GM23248 (cell line): ENCODE data around the gene CELA2A. TPM values are rescaled to one million over a fixed set of nuclear protein-coding genes. Genes with fewer than 3 reads are reported as not detected.
"Not testable (repeated sequence)": the region's sequence is repeated elsewhere in the genome, so short reads cannot be mapped to it uniquely, and the experiment has no call there.

Experiments used
- DNase-seq: peaks from one replicate; pipeline ENCODE4 v3.0.0-alpha.2; 2015
- H2AFZ ChIP-seq: fragments of 200-600 bp; sonication (generic); 2 replicates; pipeline ENCODE4 v1.6.1; 2016; ENCODE audit warnings: antibody characterized with exemption
- H3F3A ChIP-seq: fragments of 200-600 bp; sonication (generic); 2 replicates; pipeline ENCODE4 v1.6.1; 2016; ENCODE audit warnings: mild to moderate bottlenecking, antibody characterized with exemption, mixed run types; ENCODE audit not compliant: insufficient read depth
- H3K27ac ChIP-seq: fragments of 200-600 bp; sonication (generic); 2 replicates; pipeline ENCODE4 v1.5.1; 2016; ENCODE audit warnings: mild to moderate bottlenecking
- H3K27me3 ChIP-seq: fragments of 200-600 bp; sonication (generic); replicated peaks from 2 replicates; pipeline ENCODE4 v1.6.1; 2016; ENCODE audit warnings: mild to moderate bottlenecking; ENCODE audit not compliant: insufficient read depth
- H3K36me3 ChIP-seq: fragments of 200-600 bp; sonication (generic); 2 replicates; pipeline ENCODE4 v1.6.1; 2016; ENCODE audit warnings: low read depth, mild to moderate bottlenecking
- H3K4me1 ChIP-seq: fragments of 200-600 bp; sonication (generic); 2 replicates; pipeline ENCODE4 v1.6.1; 2016; ENCODE audit warnings: mild to moderate bottlenecking; ENCODE audit not compliant: insufficient read depth
- H3K4me2 ChIP-seq: fragments of 200-600 bp; sonication (generic); one replicate; pipeline ENCODE4 v1.6.1; 2016; ENCODE audit warnings: mild to moderate bottlenecking; ENCODE audit not compliant: unreplicated experiment
- H3K4me3 ChIP-seq: fragments of 200-600 bp; sonication (generic); 2 replicates; pipeline ENCODE4 v1.5.1; 2016; ENCODE audit warnings: mild to moderate bottlenecking
- H3K79me2 ChIP-seq: fragments of 200-600 bp; sonication (generic); 2 replicates; pipeline ENCODE4 v1.6.1; 2016; ENCODE audit warnings: mild to moderate bottlenecking; ENCODE audit not compliant: insufficient read depth
- H3K9ac ChIP-seq: fragments of 200-600 bp; sonication (generic); 2 replicates; pipeline ENCODE4 v1.6.1; 2016; ENCODE audit warnings: mild to moderate bottlenecking
- H3K9me2 ChIP-seq: fragments of 200-600 bp; sonication (generic); 2 replicates; pipeline ENCODE4 v1.6.1; 2016; ENCODE audit warnings: mixed run types, mild to moderate bottlenecking, moderate library complexity; ENCODE audit not compliant: insufficient read depth
- H3K9me3 ChIP-seq: fragments of 200-600 bp; sonication (generic); one replicate; pipeline ENCODE4 v1.6.1; 2017; ENCODE audit warnings: low read depth
- H4K20me1 ChIP-seq: fragments of 200-600 bp; sonication (generic); 2 replicates; pipeline ENCODE4 v1.6.0; 2016; ENCODE audit not compliant: insufficient read depth
- EZH2 ChIP-seq: fragments of 200-600 bp; sonication (generic); IDR thresholded peaks from 2 replicates; pipeline ENCODE4 v1.6.1; 2018; ENCODE audit warnings: antibody characterized with exemption, mild to moderate bottlenecking; ENCODE audit not compliant: insufficient read depth, poor library complexity, severe bottlenecking
- EZH2phosphoT487 ChIP-seq: fragments of 200-600 bp; sonication (generic); IDR thresholded peaks from 2 replicates; pipeline ENCODE4 v1.6.1; 2018; ENCODE audit warnings: antibody characterized with exemption, moderate library complexity, mild to moderate bottlenecking, low read depth; ENCODE audit not compliant: insufficient read depth
- WGBS, 2 experiments: methylation state at CpG; one replicate each; pipeline ENCODE4 v1.1.6; 2015 to 2017; ENCODE audit warnings: low lambda C conversion rate in 2 of 2, low coverage in 1 of 2; ENCODE audit errors: missing lambda C conversion rate in 2 of 2; 5-methylcytosine and 5-hydroxymethylcytosine counted together
- in situ Hi-C: fragments of 300-500 bp; cut with MboI; formaldehyde crosslinking; loops from 2 replicates; pipeline ENCODE4 v1.15.0; 2020
- polyA plus RNA-seq: library from polyadenylated mRNA; unstranded; fragments of >200 nt; fragmentation: Nextera tagmentation; extraction: Ambion mirVana; gene quantifications from 2 replicates; pipeline ENCODE4 v1.2.1, GENCODE V29; 2016
- total RNA-seq: library from RNA; depleted of rRNA; stranded (reverse); fragments of >200 nt; shearing (Covaris generic); gene quantifications from 2 replicates; pipeline ENCODE4 v1.2.3, GENCODE V29; 2014; rRNA removed

Gene CELA2A
- total and polyA plus RNA-seq, 2 experiments from 2014 or later, result not detected

DNA sequence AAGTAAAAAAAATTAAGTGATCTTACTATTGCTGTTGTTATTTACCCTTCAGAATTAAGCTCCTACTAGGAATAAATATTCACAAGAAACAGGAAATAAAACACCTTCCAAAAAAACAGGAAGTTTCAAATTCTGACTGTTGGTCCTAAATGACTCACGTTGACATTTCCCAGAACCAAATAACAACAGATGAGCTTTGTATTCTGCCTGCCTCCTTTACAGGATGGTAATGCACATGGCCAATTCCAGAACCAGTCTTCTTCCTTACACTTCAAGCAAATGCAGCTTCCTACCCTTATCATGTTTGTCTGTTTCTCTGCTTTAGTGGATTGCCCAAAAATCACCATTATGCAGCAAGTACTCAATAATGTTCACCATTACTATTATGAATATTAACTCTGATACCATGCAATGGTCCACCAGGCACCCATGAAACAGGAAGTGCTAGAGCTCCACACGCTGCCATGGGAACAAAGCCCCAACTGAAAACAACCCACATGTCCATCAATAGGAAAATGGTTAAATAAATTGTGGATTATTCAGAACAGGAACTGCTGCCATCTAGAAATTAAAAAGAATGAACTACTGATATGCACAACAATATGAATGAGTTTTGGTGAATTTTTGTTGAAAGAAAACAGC is 58.6 kb downstream of the CELA2A start:
- H3K4me3 ChIP-seq, result no peak overlapping the region
- H2AFZ ChIP-seq, result no peak overlapping the region
- H3K27ac ChIP-seq, result no peak overlapping the region
- 83 to 84% methylated on average over 2 of the region's 2 CpGs for WGBS, 2 experiments
- no peak overlapping the region for H3K9ac ChIP-seq
- H3K9me3 ChIP-seq, result no peaks in the 10 kb centered on the region
- no peak overlapping the region for H3K4me2 ChIP-seq
- no peaks in the 10 kb centered on the region for H4K20me1 ChIP-seq
- H3K4me1 ChIP-seq, result no peaks in the 10 kb centered on the region; the same call in 1 of the 2 replicates
- no peaks in the 10 kb centered on the region for H3K79me2 ChIP-seq
- TF ChIP-seq EZH2phosphoT487, result no peak
- TF ChIP-seq EZH2, result no peak
- no peaks in the 10 kb centered on the region for H3K27me3 ChIP-seq
- no peaks in the 10 kb centered on the region for H3F3A ChIP-seq
- in situ Hi-C loops, result no loop called here
- no peaks in the 10 kb centered on the region for H3K36me3 ChIP-seq
- H3K9me2 ChIP-seq, result no peaks in the 10 kb centered on the region
- DNase-seq, result peak; percentile 22

DNA sequence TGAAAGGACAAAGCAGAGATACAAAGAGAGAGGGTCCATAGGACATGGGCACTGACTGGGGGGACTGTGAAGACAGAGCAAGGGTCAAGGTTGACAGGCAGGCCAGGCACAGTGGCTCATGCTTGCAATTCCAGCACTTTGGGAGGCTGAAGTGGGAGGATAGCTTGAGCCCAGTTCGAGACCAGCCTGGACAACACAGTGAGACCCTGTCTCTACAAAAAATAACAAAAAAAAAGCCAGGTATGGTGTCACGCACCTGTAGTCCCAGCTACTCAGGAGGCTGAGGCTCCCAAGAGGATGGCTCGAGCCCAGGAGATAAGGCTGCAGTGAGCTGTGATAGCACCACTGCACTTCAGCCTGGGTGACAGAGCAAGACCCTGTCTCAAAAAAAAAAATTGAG is 63.1 kb downstream of the CELA2A start:
- H3K9ac ChIP-seq, result no peak overlapping the region
- peaks cover 7% of the 10 kb centered on the region; the same call in 1 of the 2 replicates for H3F3A ChIP-seq
- 78 to 90% methylated on average over 3 of the region's 3 CpGs for WGBS, 2 experiments
- no peak overlapping the region for H3K4me3 ChIP-seq
- H3K27ac ChIP-seq, result no peak overlapping the region
- H3K9me3 ChIP-seq, result no peaks in the 10 kb centered on the region
- no peaks in the 10 kb centered on the region for H4K20me1 ChIP-seq
- no peaks in the 10 kb centered on the region for H3K27me3 ChIP-seq
- peaks cover 5% of the 10 kb centered on the region; the same call in 1 of the 2 replicates for H3K4me1 ChIP-seq
- in situ Hi-C loops, result no loop called here
- H2AFZ ChIP-seq, result no peak overlapping the region
- no peaks in the 10 kb centered on the region for H3K9me2 ChIP-seq
- peaks cover 6% of the 10 kb centered on the region for H3K79me2 ChIP-seq
- no peak for DNase-seq
- H3K4me2 ChIP-seq, result no peak overlapping the region
- no peaks in the 10 kb centered on the region for H3K36me3 ChIP-seq
- TF ChIP-seq EZH2phosphoT487, result no peak
- no peak for TF ChIP-seq EZH2

DNA sequence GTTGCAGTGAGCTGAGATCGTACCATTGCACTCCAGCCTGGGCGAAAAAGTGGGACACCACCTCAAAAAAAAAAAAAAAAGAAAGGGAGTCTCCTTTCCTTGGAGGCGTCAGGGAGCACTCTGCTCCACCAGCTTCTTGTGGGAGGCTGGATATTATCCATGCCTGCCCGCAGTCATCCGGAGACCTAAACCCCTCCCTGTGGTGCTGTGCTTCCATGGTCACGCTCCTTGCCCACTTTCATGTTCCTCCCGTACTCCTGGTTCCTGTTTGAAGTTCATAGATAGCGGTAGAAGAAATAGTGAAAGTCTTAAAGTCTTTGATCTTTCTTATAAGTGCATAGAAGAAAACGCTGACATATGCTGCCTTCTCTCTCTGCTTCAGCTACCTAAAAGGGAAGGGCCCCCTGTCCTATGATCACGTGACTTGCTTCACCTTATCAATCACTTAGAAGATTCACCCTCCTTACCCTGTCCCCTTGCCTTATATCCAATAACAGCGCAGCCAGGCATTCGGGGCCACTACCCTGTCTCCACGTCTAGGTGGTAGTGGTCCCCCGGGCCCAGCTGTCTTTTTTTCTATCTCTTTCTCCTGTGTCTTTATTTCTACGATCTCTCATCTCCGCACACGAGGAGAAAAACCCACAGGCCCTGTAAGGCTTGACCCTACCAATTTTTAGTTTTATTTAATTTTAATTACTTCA is 64.8 kb downstream of the CELA2A start:
- H3F3A ChIP-seq, result peaks cover 18% of the 10 kb centered on the region
- H2AFZ ChIP-seq, in situ Hi-C loops, H3K4me2 ChIP-seq, H3K27me3 ChIP-seq, H3K9ac ChIP-seq, H3K9me3 ChIP-seq, H3K9me2 ChIP-seq, H3K36me3 ChIP-seq, H3K27ac ChIP-seq, H3K4me3 ChIP-seq, H3K79me2 ChIP-seq, H4K20me1 ChIP-seq, DNase-seq: not testable (repeated sequence)
- WGBS, 2 experiments, result 84 to 87% methylated on average over 17 of the region's 17 CpGs
- H3K4me1 ChIP-seq, result peaks cover 15% of the 10 kb centered on the region; the same call in 1 of the 2 replicates

Other genes with a start within 250 kb of the CELA2A start
- gene FHAD1, start 209.5 kb upstream of the CELA2A start, total RNA-seq, result not detected in 2 replicates
- 0.24 TPM in 1 of 2 replicates, not detected in the other for gene FHAD1, start 209.5 kb upstream of the CELA2A start, polyA plus RNA-seq
- 49.9 and 56.3 TPM in 2 replicates for gene EFHD2, start 46.8 kb upstream of the CELA2A start, total RNA-seq
- 53.1 and 56.1 TPM in 2 replicates for gene EFHD2, start 46.8 kb upstream of the CELA2A start, polyA plus RNA-seq
- gene CTRC, start 18.3 kb upstream of the CELA2A start, total RNA-seq, result not detected in 2 replicates
- gene CTRC, start 18.3 kb upstream of the CELA2A start, polyA plus RNA-seq, result not detected in 2 replicates
- not detected in 2 replicates for gene CELA2B, start 19.4 kb downstream of the CELA2A start, total RNA-seq
- gene CELA2B, start 19.4 kb downstream of the CELA2A start, polyA plus RNA-seq, result not detected in 2 replicates
- gene CASP9, start 67.5 kb downstream of the CELA2A start, total RNA-seq, result 15.8 and 18.5 TPM in 2 replicates
- gene CASP9, start 67.5 kb downstream of the CELA2A start, polyA plus RNA-seq, result 6.7 and 7.6 TPM in 2 replicates
- 21.8 and 22.5 TPM in 2 replicates for gene DNAJC16, start 70.1 kb downstream of the CELA2A start, total RNA-seq
- gene DNAJC16, start 70.1 kb downstream of the CELA2A start, polyA plus RNA-seq, result 10.0 and 10.2 TPM in 2 replicates
- 2.2 and 3.9 TPM in 2 replicates for gene AGMAT, start 128.3 kb downstream of the CELA2A start, total RNA-seq
- 0.75 and 0.85 TPM in 2 replicates for gene AGMAT, start 128.3 kb downstream of the CELA2A start, polyA plus RNA-seq
- gene DDI2, start 160.7 kb downstream of the CELA2A start, total RNA-seq, result 7.9 and 19.6 TPM in 2 replicates
- gene DDI2, start 160.7 kb downstream of the CELA2A start, polyA plus RNA-seq, result 4.3 and 5.0 TPM in 2 replicates
- gene PLEKHM2, start 227.6 kb downstream of the CELA2A start, total RNA-seq, result 52.9 and 67.9 TPM in 2 replicates
- gene PLEKHM2, start 227.6 kb downstream of the CELA2A start, polyA plus RNA-seq, result 14.8 and 14.9 TPM in 2 replicates